Endodermal cell (in vitro differentiated cells): Measurements from ENCODE around the gene TCN2. TPM values are rescaled to one million over a fixed set of nuclear protein-coding genes. Genes with fewer than 3 reads are reported as not detected.

Source experiments
- DNase-seq: peaks from one replicate; pipeline ENCODE4 v3.0.0-alpha.2; 2017
- H3K27ac ChIP-seq: 2 replicates; pipeline ENCODE4 v1.5.1; 2013; ENCODE audit warnings: mild to moderate bottlenecking, low read depth, low read length, moderate library complexity
- H3K27me3 ChIP-seq: 2 replicates; pipeline ENCODE4 v1.6.1; 2013; ENCODE audit warnings: mild to moderate bottlenecking, low read length, moderate library complexity; ENCODE audit not compliant: insufficient read depth, control insufficient read depth, poor library complexity, severe bottlenecking
- H3K36me3 ChIP-seq: 2 replicates; pipeline ENCODE4 v1.7.0; 2013; ENCODE audit warnings: mild to moderate bottlenecking, low read length, moderate library complexity; ENCODE audit not compliant: control insufficient read depth, insufficient read depth
- H3K4me1 ChIP-seq: one replicate; pipeline ENCODE4 v1.7.0; 2013; ENCODE audit warnings: low read length; ENCODE audit not compliant: control insufficient read depth, insufficient read depth
- H3K4me3 ChIP-seq: 2 replicates; pipeline ENCODE4 v1.5.1; 2013; ENCODE audit warnings: mild to moderate bottlenecking, low read length, moderate library complexity
- H3K9ac ChIP-seq: 2 replicates; pipeline ENCODE4 v1.6.1; 2013; ENCODE audit warnings: mild to moderate bottlenecking, low read length, moderate library complexity; ENCODE audit not compliant: poor library complexity, severe bottlenecking; ENCODE audit errors: extremely low read depth
- H3K9me3 ChIP-seq: 2 replicates; pipeline ENCODE4 v1.6.1; 2013; ENCODE audit warnings: mild to moderate bottlenecking, low read length, moderate library complexity; ENCODE audit not compliant: control insufficient read depth
- H3K27ac Mint-ChIP-seq: 2 replicates; pipeline ENCODE4 v1.8.0; 2020; ENCODE audit warnings: mixed read lengths
- H3K27me3 Mint-ChIP-seq: 2 replicates; pipeline ENCODE4 v1.8.0; 2021; ENCODE audit warnings: mild to moderate bottlenecking, mixed read lengths; ENCODE audit not compliant: insufficient read depth
- H3K36me3 Mint-ChIP-seq: 2 replicates; pipeline ENCODE4 v1.8.0; 2020; ENCODE audit warnings: low read depth, mixed read lengths
- H3K4me1 Mint-ChIP-seq: 2 replicates; pipeline ENCODE4 v1.8.0; 2020; ENCODE audit warnings: mixed read lengths
- H3K4me3 Mint-ChIP-seq: 2 replicates; pipeline ENCODE4 v1.8.0; 2020; ENCODE audit warnings: mild to moderate bottlenecking, moderate library complexity, mixed read lengths
- H3K9me3 Mint-ChIP-seq: 2 replicates; pipeline ENCODE4 v1.8.0; 2020; ENCODE audit warnings: mild to moderate bottlenecking, mixed read lengths
- WGBS, 2 experiments: methylation state at CpG; one replicate each; pipeline versions ENCODE4 v1.1.5 to v1.1.7; 2013; ENCODE audit warnings: missing lambda C conversion rate in 2 of 2, mixed read lengths in 1 of 2; ENCODE audit not compliant: insufficient coverage in 1 of 2, insufficient read length in 1 of 2; 5-methylcytosine and 5-hydroxymethylcytosine counted together
- total RNA-seq, 2 donors: library from RNA; stranded (reverse); fragmentation: NEBNext Ultra II Directional in 1 of 2; extraction: Animal tissue kit (Norgen Biotek cat#: 25700) in 1 of 2; gene quantifications; 2 replicates in 1 of 2; 3 replicates in 1 of 2; pipeline ENCODE4 v1.2.1, GENCODE V29; 2021
- TF ChIP-seq, protein P1 (sequence below): fragments of 200-600 bp; sonication (generic); conservative IDR thresholded peaks from 2 replicates; pipeline ENCODE4 v1.5.0; 2021; ENCODE audit warnings: antibody characterized with exemption, mild to moderate bottlenecking

The TCN2 gene
- total RNA-seq, 2 donors from 2014 or later = 71.8 to 73.6 TPM

DNA sequence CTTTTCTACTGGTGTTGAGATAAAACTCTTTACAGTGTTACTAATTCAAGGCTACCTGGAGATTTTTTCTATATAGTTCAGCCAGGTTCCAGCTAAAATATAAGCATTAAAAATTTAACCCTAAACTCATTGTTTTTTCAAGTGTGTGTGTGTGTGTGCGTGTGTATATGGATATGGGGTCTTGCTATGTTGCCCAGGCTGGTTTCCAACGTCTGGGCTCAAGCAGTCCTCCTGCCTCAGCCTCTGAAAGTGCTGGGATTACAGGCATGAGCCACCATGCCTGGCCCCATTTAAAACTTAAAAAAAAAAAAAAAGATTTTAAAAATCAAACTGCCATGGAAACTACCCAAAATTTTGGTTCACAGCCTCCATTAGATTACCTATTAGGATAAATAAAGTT is 10.8 kb upstream of the TCN2 start:
- H3K36me3 ChIP-seq = no peaks in the 10 kb centered on the region
- peaks cover 20% of the 10 kb centered on the region for H3K27me3 Mint-ChIP-seq
- TF ChIP-seq, protein P1, sequence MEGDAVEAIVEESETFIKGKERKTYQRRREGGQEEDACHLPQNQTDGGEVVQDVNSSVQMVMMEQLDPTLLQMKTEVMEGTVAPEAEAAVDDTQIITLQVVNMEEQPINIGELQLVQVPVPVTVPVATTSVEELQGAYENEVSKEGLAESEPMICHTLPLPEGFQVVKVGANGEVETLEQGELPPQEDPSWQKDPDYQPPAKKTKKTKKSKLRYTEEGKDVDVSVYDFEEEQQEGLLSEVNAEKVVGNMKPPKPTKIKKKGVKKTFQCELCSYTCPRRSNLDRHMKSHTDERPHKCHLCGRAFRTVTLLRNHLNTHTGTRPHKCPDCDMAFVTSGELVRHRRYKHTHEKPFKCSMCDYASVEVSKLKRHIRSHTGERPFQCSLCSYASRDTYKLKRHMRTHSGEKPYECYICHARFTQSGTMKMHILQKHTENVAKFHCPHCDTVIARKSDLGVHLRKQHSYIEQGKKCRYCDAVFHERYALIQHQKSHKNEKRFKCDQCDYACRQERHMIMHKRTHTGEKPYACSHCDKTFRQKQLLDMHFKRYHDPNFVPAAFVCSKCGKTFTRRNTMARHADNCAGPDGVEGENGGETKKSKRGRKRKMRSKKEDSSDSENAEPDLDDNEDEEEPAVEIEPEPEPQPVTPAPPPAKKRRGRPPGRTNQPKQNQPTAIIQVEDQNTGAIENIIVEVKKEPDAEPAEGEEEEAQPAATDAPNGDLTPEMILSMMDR = no peak
- 76% methylated on average over 2 of the region's 2 CpGs; no CpG with 5 or more reads in 1 of the 2 experiments for WGBS, 2 experiments
- H3K27me3 ChIP-seq = peaks cover 20% of the 10 kb centered on the region
- H3K4me1 Mint-ChIP-seq = peaks cover 7% of the 10 kb centered on the region
- no peak overlapping the region for H3K4me3 ChIP-seq
- no peak overlapping the region for H3K4me3 Mint-ChIP-seq
- no peak overlapping the region for H3K27ac Mint-ChIP-seq
- H3K36me3 Mint-ChIP-seq = no peaks in the 10 kb centered on the region
- peaks cover 5% of the 10 kb centered on the region for H3K9me3 Mint-ChIP-seq
- H3K9me3 ChIP-seq = no peaks in the 10 kb centered on the region
- no peaks in the 10 kb centered on the region for H3K4me1 ChIP-seq
- no peak for DNase-seq
- no peak overlapping the region for H3K9ac ChIP-seq
- H3K27ac ChIP-seq = no peak overlapping the region

DNA sequence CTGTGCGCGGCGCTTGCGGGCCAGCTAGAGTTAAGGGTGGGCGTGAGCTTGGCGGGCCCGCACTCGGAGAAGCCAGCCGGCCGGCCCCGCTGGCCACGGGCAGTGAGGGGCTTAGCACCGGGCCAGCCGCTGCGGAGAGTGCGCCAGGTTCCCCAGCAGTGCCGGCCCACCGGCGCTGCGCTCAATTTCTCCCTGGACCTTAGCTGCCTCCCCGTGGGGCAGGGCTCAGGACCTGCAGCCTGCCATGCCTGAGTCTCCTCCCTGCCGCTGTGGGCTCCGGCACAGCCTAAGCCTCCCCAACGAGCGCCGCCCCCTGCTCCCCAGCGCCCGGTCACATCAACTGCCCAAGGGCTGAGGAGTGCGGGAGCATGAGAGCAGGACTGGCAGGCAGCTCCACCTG is 10.1 kb upstream of the TCN2 start:
- peak; percentile 61 for DNase-seq

DNA sequence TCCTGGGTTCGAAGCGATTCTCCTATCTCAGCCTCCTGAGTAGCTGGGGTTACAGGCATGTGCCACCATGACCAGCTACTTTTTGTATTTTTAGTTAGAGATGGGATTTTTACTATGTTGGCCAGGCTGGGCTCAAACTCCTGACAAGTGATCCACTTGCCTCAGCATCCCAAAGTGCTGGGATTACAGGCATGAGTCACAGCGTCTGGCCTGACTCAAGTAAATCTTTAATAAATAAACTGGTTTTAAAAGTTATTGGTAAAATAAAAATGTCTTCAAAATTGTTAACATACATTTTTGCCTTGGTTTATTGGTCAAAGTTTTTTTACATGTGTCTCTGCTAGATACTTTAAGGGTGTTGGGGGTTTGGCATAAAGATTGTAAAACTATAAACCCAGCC is 8.0 kb upstream of the TCN2 start:
- TF ChIP-seq, protein P1 = no peak
- no peaks in the 10 kb centered on the region for H3K9me3 ChIP-seq
- Mint-ChIP-seq H3K27me3 (peaks cover 8% of the 10 kb centered on the region), H3K36me3 (peaks cover 4% of the 10 kb centered on the region), H3K9me3 (peaks cover 7% of the 10 kb centered on the region), H3K4me1 (peaks cover 11% of the 10 kb centered on the region), H3K27ac (no peak overlapping the region), H3K4me3 (no peak overlapping the region)
- peaks cover 7% of the 10 kb centered on the region for H3K27me3 ChIP-seq
- no peaks in the 10 kb centered on the region for H3K4me1 ChIP-seq
- H3K27ac ChIP-seq = no peak overlapping the region
- H3K4me3 ChIP-seq = no peak overlapping the region
- no peak overlapping the region for H3K9ac ChIP-seq
- DNase-seq = no peak
- WGBS, 2 experiments = 94% methylated on average over 3 of the region's 3 CpGs; no CpG with 5 or more reads in 1 of the 2 experiments
- no peaks in the 10 kb centered on the region for H3K36me3 ChIP-seq

More for the DNA sequence above, 10.1 kb upstream of the TCN2 start:
- H3K27me3 ChIP-seq = peaks cover 20% of the 10 kb centered on the region
- no peaks in the 10 kb centered on the region for H3K36me3 Mint-ChIP-seq
- H3K36me3 ChIP-seq = no peaks in the 10 kb centered on the region
- H3K27me3 Mint-ChIP-seq = peaks cover 20% of the 10 kb centered on the region
- H3K4me1 Mint-ChIP-seq = peaks cover 7% of the 10 kb centered on the region
- H3K4me3 Mint-ChIP-seq = no peak overlapping the region
- peaks cover 5% of the 10 kb centered on the region for H3K9me3 Mint-ChIP-seq
- H3K9me3 ChIP-seq = no peaks in the 10 kb centered on the region
- TF ChIP-seq, protein P1 = no peak
- no peak overlapping the region for H3K27ac ChIP-seq
- H3K4me3 ChIP-seq = no peak overlapping the region
- no peak overlapping the region for H3K9ac ChIP-seq
- WGBS, 2 experiments = 96 to 98% methylated on average over 11 to 29 of the region's 29 CpGs
- H3K4me1 ChIP-seq = no peaks in the 10 kb centered on the region
- H3K27ac Mint-ChIP-seq = no peak overlapping the region
